Inferior parietal cortex (tissue), 1 donor: ENCODE results near the gene DELE1.
"Not testable (repeated sequence)": the region's sequence is repeated elsewhere in the genome, so short reads cannot be mapped to it uniquely, and the experiment has no call there.

ENCODE experiments used
- DNase-seq: peaks from one replicate; pipeline ENCODE4 v3.0.0-alpha.2; 2016; ENCODE audit errors: extremely low spot score

Gene DELE1

DNA sequence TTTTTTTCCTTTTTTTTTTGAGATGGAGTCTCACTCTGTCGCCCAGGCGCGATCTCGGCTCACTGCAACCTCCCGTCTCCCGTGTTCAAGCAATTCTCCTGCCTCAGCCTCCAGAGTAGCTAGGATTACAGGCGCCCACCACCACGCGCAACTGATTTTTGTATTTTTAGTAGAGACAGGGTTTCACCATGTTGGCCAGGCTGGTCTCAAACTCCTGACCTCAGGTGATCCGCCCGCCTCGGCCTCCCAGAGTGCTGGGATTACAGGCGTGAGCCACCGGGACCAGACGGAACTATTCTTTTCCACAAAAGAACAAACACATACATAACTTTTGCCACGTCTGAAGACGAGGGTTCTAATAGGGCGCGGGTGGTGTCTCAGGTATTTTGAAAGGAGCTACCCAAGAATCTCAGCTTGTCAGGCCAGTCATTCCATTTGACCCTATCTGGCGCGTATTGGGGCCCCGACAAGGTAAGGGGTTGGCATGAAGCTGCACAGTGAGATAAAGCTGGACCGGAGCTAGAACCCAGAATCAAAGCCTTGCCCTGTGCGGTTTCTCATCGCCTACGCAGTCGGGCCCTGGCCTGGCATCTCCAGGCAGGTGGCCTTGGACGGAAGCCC, 734 bp upstream of the DELE1 start:
- DNase-seq: not testable (repeated sequence)

DNA sequence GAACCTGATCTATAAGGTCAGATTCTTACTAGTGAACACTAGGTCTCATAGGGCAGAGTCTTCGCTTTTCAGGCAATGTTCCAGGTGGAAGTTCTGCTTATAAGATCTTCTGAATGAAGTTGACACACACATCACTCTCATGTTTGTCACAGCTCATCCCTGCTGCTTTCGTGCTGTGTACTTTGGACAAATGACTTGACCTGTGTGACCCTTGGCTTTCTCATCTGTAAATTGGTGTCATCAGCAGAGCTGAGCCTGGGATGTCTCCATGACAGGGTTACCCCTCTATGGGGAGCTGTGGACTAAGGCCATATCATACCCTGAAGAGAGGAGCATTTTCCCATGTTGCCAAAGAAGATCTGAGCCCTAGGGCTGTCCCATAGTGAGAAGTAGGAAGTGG, 2.8 kb downstream of the DELE1 start:
- DNase-seq: no peak

DNA sequence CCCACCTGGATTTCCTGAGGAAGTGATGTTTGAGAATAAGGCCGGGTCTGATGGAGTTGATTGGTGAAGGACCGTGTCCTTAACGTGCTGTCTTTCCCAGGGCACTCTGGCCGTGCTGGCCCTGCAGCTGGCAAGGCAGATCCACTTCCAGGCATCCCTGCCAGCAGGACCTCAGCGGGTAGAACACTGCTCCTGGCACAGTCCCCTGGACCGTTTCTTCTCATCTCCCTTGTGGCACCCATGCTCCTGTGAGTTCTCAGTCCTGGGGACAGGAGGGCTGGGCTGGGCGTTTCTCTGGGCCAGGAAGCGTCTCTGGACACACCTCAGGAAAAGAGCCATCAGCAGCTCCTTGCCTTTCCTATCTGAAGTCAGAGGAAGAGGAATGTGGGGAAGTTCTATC, 4.4 kb downstream of the DELE1 start:
- DNase-seq: no peak

DNA sequence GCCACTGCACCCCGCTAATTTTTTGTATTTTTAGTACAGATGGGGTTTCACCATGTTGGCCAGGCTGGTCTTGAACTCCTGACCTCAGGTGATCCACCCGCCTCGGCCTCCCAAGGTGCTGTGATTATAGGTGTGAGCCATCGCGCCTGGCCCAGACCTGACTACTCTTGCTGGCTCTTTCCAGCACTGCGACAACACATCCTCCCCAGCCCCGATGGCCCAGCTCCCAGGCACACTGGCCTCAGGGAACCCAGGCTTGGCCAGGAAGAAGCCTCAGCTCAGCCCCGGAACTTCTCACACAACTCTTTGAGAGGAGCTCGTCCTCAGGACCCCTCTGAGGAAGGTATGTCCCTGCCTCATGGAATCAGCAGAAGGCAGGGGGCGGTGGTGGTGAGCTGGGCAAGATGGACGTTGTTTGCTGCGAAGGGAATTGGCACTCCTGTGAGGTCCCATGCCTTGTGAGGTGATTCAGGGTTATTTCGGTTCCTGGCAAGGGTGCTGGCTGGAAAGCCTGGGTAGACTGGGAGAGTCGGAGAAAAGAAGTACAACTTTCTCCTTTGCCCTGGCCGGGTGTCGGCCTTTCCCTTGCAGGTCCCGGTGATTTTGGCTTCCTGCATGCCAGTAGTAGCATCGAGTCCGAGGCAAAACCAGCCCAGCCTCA, 5.9 kb downstream of the DELE1 start:
- DNase-seq: no peak

DNA sequence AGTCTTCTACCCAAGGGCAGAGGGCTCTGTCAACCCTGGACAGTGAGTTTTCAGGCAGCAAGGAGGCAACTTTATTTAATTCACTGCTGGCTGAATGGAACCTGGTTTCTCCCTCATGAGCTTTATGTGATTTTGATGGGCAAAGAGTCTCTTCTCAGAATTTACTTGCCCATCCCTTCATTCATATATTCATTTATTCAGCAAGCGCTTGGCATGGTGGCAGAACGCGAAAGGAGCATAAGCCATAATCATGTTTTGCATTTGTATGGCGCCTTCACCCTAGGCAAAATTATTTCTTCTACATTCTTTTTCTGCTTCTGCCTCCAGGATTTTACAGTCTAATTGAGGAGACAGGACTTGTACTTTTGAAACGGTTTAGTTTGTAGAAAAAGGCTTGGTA, 8.0 kb downstream of the DELE1 start:
- DNase-seq: no peak

DNA sequence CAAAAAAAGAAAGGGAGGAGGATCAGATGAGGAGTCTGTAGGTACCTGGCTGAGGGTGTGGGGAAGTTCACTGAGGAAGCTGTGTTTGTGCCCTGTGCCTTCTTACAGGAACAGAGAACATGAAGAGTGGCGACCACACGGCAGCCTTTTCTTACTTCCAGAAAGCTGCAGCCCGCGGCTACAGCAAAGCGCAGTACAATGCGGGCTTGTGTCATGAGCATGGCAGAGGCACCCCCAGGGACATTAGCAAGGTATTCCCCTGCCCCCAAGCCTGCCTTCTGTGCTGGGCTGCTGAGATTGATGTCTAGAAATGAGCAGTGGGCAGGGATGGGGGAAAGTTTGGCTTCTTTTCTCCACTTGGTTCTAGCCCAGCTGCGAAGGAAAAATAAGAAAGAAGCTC, 9.5 kb downstream of the DELE1 start:
- no peak for DNase-seq

DNA sequence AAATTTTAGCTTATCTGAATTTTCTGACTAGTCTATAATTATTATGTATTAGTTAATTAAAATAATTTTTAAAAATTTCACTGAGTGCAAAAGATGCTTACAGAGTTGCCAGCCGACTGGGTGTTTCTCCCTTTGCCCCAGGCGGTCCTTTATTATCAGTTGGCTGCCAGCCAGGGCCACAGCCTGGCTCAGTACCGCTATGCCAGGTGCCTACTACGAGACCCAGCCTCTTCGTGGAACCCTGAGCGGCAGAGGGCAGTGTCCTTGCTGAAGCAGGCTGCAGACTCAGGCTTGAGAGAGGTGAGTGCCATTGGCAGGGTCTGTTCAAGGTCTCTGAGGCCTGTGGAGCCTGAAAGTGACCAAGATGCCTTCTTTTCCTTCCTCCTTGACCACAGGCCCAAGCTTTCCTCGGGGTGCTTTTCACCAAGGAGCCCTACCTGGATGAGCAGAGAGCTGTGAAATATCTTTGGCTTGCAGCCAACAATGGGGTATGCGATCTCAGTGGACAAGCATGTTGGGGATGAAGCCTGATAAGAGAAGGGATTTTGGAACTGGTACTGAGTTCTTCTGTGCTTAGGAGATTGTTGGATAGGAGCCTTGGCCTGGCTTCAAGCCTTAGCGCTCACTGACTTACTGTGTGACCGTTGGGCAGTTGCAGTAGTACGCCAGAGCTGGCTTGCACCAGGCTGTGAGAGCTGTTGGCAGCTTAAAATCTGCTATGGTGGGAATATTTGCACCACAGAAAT, 10.6 kb downstream of the DELE1 start:
- no peak for DNase-seq

DNA sequence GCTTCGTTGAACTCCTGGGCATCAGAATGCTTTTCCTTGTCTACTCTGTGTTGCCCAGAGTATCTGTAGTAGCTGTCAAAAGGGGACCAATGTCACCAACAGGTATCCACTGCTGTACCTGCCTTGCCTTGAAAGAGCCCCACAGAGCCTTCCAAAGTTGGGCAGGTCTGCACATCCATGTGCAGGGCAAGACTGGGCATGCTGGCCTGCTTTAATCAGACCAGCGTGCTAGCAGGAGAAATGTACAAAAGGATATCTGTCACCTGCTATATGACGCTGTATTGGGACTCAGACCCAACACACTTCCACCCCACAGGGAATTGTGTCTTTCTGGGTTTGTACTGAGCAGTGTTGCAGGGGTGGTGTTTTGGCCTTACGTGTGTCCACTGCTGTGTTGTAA, 11.9 kb downstream of the DELE1 start:
- no peak for DNase-seq

DNA sequence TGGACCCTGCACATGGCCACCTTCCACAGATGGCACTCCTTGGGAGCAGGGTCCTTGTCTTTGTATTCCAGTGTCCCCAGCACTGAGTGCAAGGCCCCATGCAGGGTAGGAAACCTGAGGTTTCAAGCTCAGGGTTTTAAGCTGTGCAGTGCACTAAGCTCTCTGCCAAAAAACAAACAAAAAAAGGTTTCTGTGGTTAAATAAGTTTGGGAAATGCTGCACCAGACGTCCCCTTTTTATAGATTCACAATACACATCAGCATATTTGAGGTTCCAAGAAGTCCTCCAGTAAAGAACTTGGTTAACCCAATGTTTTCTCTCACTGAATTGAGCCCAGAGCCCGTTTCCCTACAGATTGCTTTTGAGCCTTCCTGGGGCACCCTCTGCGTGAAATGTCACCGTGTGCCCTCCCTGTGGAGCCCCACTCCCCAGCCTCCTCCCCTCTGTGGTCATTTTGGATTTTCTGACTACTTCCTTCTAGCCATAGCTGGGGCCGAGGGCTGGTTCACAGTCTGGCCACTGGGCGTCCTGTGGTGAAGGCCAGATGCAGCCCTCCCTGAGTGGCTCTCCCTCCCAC, 17.1 kb downstream of the DELE1 start:
- DNase-seq: no peak

DNA sequence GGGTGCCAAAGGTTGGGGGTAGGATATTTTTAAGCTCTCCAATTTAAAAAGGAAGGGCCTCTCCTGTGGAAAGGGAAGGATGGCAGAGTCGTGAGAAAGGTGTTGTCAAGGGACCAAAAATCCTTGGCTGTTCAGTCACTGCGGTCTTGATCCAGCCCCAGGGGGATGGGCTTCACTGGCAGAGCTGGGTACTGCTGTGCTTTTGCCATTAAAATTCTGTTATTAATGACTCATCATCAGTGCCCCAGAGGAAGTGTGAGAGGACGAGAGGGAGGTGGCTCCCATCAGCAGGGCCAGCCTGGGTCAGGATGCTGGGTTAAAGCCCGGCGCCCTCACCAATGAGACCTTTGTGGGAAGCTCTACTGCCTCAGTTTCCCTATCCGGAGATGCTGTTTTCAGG, 17.6 kb downstream of the DELE1 start:
- no peak for DNase-seq

DNA sequence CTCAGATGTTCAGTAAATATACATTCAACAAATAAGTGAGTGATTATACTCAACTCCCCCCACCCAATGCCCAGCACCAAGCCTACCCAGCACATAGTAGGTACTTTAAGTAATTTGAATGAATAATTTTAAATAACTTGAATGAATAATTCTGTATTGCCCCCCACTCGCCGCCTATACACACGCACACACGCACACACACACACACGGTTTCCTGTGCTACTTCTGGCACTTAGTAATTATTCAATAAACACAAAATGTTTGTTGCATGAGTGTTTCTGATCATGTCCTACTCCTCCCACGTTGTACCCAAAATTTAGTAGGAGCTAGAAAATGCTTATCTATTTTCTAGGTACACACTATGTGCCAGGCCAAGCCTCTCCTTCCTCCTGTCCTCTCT, 18.1 kb downstream of the DELE1 start:
- DNase-seq: no peak

DNA sequence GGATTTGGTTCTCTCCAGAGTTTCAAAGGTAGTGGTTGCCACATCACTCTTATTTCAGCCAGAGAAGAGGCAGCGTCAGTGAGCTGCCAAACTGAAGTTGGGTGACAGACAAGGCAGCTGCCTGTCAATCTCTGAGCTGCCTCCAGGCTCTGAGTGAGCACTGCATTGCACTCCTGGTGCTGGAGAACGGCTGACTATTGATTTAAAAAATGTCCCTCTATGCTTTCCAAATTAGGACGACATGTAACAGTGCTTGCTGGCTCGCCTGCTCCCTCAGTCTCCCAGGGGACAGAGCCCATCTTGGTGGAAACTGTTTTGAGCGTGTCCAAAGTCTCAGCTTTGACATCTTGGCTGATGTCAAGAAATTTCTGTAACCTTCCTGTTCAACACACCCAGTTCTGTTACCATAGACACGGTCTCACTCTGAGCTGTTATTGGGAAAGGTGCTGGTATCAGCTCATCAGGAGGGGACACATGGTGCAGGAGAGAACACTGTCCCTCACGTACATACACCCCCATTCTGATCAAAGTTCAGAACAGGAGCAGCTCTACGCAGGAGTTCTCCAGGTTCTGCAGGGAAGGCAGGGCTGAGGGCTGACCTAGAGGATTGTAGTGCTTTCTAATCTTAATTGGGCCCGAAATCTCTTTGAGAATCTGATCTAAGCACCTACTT, 18.6 kb downstream of the DELE1 start:
- DNase-seq: no peak

DNA sequence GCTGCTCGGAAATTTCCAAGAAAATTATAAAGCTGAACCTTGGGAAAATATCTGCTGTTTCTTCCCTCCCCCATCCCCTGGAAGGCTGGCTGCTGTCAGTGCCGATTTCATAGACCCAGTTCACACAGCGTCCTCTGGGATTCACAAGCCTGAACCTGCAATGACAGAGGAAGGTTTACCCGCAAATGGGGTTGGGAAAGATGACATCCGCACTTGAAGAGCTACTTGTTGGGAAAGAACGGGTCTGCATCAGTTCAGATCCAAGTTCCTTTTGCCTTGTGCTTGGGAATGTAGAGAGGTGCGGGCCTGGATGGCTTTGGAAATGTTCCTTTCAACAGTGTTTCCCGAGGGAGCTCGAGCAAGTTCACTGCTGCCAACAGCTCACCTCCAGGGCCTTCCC, 20.4 kb downstream of the DELE1 start:
- DNase-seq: no peak

DNA sequence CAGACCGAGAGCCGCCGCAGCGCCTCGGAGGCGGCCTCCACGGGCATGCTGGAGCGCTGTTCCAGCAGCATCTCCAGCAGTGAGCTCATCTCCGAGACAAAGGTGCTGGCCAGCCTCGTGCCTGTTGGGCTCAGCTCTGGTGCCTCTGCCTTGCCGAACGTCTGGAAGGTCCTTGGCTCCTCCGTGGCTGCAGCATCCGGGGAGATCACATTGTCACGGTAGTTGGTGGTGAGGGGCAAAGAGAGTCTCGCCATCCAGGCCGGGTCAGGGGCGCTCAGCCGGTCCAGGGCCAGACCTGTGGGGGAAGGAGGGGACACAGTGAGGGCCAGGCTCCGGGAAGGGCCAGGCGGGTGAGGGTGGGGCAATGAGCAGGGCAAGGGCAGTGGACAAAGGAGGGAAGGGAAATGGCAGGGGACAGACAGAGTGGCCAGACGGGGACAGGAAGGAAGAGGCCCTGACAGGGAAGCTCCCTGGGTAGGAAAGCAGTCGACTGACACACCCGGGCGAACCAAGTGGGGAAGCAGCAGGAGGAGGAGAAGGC, 21.9 kb downstream of the DELE1 start:
- no peak for DNase-seq

DNA sequence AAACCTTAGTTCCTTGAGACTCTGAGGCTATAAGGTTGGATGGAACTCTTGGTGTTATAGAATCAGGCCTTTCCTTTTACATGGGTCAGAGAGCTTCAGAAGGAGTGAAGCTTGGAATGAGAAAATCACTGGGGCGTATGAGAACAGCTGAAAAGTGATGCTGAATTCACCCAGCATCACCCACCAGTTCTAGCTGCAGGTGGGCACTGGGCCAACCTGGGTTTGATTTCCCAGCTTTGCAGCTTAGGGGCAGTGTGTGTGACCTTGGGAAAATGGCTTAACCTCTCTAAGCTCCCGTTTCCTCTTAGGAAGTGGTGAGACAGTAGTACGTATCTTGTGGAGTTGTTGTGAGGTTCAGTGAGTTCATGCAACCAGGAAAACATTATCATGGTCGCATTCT, 23.6 kb downstream of the DELE1 start:
- DNase-seq: no peak

DNA sequence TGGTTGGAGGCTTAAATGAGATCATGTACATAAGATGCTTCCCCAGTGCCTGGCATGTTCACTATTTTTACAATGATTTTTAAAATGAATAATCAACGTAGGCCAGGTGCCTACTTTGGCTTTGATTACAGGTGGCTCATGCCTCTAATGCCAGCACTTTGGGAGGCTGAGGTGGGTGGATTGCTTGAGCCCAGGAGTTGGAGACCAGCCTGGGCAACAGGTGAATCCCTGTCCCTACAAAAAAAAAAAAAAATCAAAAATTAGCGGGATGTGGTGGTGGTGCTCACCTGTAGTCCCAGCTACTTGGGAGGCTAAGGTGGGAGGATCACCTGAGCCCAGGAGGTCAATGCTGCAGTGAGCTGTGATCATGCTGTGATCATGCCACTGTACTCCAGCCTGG, 25.1 kb downstream of the DELE1 start:
- no peak for DNase-seq

DNA sequence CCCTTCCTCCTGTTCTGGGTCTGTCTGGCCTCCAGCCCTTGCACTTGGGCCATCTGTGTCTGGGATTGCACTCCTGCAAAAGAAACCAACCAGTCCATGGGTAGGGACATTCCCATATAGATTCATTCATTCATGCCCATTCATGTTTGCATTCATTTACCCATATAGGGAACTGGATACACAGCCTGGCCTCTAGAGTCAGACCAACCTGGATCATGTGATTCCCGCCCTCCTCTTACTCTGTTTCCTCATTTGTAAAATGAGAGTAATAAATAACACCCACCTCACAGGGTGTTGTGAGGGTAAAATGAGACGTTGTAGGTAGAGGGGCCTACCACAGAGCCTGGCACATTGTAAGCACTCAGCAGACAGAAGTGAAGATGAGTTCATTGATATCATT, 25.8 kb downstream of the DELE1 start:
- no peak for DNase-seq

DNA sequence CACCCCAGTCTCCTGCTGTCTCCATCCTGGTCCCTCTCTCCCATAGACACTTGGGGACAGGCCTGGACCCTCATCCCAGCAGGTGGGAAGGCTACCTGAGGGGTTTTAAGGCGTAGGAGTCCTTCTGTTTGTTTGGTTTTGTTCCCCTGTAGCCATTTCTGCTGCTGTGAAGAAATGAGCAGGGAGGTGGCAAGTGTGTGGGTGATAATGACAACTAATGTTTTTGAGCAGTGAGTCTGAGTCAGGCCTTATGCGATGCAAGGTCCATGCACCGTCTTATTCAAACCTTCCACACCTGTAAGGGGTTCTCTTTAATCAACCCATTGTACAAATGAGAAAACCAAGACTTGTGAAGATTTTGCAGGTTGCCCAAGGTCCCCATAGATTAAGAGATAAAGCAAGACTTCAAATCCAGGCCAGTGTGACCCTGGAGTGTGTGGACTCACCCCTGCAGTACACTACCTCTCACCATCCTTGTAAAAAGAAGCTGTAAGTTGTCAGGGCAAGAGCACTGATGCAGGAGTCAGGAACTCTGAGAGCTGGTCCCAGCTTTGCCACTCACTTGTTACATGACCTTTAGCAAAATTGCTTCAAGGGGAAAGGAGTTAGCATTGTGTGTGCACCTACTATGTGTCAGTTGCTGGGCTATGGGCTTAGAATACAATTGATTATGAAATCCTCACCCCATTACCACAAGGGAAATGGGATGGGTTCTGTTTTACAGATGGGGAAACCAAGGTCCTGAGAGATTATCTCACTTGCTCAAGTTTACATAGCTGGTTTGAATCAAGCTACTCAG, 26.7 kb downstream of the DELE1 start:
- no peak for DNase-seq

DNA sequence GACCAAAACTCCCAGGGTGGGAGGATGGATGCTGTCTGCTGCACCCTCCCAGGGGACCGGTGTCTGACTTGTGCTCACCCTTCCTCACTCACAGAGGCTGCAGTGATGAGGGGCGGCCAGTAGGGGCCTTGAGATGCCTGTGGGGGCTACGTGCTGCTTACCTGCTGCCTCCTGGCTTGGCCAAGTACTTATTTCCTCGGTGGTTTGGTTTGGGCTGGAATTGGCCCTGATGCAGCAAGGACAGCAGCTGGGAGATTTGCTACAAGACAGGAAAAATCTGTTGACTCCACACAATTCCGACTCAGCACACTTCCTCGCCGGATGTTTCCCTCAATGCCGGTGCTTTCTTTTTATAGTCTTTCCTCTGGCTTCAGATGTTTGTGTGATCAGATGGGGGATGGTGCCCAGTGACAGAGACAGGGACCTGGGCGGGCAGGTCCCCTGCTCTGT, 27.7 kb downstream of the DELE1 start:
- no peak for DNase-seq

DNA sequence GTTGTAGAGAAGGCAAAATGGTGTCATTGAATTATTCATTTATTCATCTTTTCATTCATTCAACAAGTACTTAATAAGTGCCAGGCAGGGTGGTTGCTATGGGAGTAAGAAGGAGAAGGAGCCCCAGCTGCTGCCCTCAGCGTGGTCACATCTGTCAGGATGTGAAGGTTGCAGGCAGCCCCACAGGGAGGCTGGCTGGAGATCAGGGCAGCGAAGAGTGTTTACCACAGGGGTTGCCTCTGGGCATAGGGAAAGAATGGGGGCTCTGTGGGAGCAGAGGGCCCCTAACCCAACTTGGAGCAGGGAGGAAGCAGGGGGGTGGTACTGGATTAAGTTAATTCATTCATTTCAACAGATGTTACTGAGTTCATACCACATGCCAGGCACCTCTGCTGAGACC, 28.3 kb downstream of the DELE1 start:
- DNase-seq: no peak

DNA sequence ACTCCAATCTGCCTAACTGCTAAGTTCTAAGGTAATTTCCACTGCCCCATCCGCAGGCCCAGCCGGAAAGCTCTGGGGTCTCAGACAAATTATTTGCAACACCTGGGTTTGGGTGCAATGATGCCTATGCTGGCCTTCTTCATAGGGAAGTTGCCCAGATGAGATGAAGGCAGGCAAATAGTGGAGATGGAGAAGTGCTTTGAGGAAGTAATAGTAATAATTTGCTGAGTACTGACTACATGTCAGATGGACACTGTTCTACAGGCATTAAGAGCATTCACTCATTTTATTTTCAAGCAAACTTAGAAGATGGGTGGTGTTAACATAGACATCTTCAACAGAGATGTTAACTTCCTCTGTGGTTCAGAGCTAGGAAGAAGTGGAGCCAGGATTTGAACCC, 30.5 kb downstream of the DELE1 start:
- no peak for DNase-seq
